H1 (cell line): Measurements from ENCODE around the gene FDPS. TPM values are rescaled to one million over a fixed set of nuclear protein-coding genes. Genes with fewer than 3 reads are reported as not detected.

Experiments used
- CHD2 ChIP-seq: IDR thresholded peaks from 2 replicates; pipeline ENCODE4 v1.6.1; 2012; ENCODE audit warnings: low read length, improper control_type of control experiment
- EGR1 ChIP-seq: IDR thresholded peaks from 2 replicates; pipeline ENCODE4 v1.6.1; 2011; ENCODE audit warnings: low read depth, low read length, borderline replicate concordance
- EP300 ChIP-seq, 2 experiments: IDR thresholded peaks; 1 replicate in 1 of 2; 2 replicates in 1 of 2; pipeline ENCODE4 v1.6.1; 2011 to 2012; ENCODE audit warnings: low read depth in 2 of 2, low read length in 2 of 2, mild to moderate bottlenecking in 2 of 2, borderline replicate concordance in 1 of 2, inconsistent platforms in 1 of 2, moderate library complexity in 1 of 2
- GABPA ChIP-seq: IDR thresholded peaks from 2 replicates; pipeline ENCODE4 v1.6.1; 2011; ENCODE audit warnings: mild to moderate bottlenecking, low read length, moderate library complexity, borderline replicate concordance; ENCODE audit not compliant: insufficient read depth
- GTF2F1 ChIP-seq: IDR thresholded peaks from 2 replicates; pipeline ENCODE4 v1.6.1; 2012; ENCODE audit warnings: low read depth, low read length, improper control_type of control experiment, borderline replicate concordance
- PHF8 ChIP-seq: fragments of 200-600 bp; sonication (generic); conservative IDR thresholded peaks from 2 replicates; pipeline ENCODE4 v1.7.1; 2012; ENCODE audit warnings: low read depth, mild to moderate bottlenecking, inconsistent platforms, low read length, moderate library complexity
- RFX5 ChIP-seq: IDR thresholded peaks from 2 replicates; pipeline ENCODE4 v1.6.1; 2011; ENCODE audit warnings: low read depth, low read length, improper control_type of control experiment, borderline replicate concordance
- TBP ChIP-seq: IDR thresholded peaks from 2 replicates; pipeline ENCODE4 v1.6.1; 2011; ENCODE audit warnings: low read depth, low read length, improper control_type of control experiment
- TCF12 ChIP-seq: IDR thresholded peaks from 2 replicates; pipeline ENCODE4 v1.6.1; 2011; ENCODE audit warnings: low read depth, mild to moderate bottlenecking, low read length
- polyA plus RNA-seq, 7 experiments: library from polyadenylated mRNA; depleted of rRNA in 3 of 7; stranded (reverse) in 5 of 7; unstranded in 2 of 7; fragments of >200 nt in 5 of 7; fragments of 200-250 nt in 2 of 7; gene quantifications; 1 replicate in 5 of 7; 2 replicates in 1 of 7; 4 replicates in 1 of 7; pipeline versions ENCODE4 v1.2.1 to v1.2.3, GENCODE V29; 2011 to 2013; ENCODE audit warnings: missing spikeins in 2 of 7, mixed read lengths in 2 of 7
- total RNA-seq: library from RNA; stranded (reverse); fragmentation: NEBNext Ultra II Directional; extraction: Animal tissue kit (Norgen Biotek cat#: 25700); gene quantifications from 2 replicates; pipeline ENCODE4 v1.2.1, GENCODE V29; 2021

FDPS gene
- total and polyA plus RNA-seq, 2 of the 8 experiments (the other 6 are each of a cell fraction or from before 2014, with no cell fraction given), result 267 to 368 TPM

DNA sequence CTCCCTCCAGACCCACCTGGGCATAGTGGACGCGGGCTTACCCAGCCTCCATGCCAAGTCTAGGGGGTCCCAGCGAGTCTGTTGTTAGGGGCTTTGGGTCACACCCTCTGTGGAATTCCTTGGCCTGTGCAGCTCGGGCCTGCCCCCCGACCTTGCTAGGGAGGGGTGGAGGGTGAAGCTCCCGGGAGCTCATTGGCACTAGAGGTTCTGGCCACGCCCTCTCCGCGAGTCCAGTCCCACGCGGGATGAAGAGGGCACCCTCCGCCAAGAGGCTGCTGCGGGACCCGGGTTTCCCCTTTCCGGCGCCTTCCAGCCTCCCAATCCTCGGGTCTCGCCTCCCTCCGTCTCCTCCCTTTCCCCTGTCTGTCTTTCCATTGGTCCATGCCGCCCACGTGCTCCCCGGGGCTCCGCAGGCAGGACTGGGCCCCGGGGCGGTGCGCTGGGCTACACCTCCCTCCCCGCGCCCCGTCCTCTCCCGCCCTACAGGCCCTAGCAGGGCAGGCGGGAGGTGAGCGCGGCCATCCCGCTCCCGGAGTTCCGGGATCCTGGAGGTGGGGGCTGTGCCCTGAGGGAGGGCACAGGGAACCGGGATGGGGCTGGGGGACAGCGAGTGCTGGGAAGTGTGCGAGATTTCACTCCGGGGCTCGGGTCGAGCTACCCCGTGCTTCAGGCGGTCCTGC lies 15.5 kb downstream of the FDPS start (continued):
- peak; percentile 74; the same call in 1 of the 2 replicates for TF ChIP-seq EGR1
- TF ChIP-seq TBP, result no peak
- no peak for TF ChIP-seq GTF2F1
- no peak for TF ChIP-seq GABPA
- peak; percentile 53 for TF ChIP-seq PHF8
- TF ChIP-seq RFX5, result no peak
- no peak for TF ChIP-seq TCF12
- peak; percentile 65 for TF ChIP-seq CHD2
- no peak for TF ChIP-seq EP300 (IDR thresholded peaks at IDR 0.05; ENCODE audit: borderline replicate concordance in 1 of 2, low read depth in 2 of 2, low read length in 2 of 2)
- TF ChIP-seq, all 59 proteins: peak for 18
